HepG2 (cell line): ENCODE data around the gene PIEZO1. TPM values are rescaled to one million over a fixed set of nuclear protein-coding genes. Genes with fewer than 3 reads are reported as not detected.

Experiments used
- ATAC-seq: fragments of 200-7000 bp; cut with Tn5 transposase; 3 replicates; pipeline ENCODE4 v1.9.1; 2020; ENCODE audit warnings: mild to moderate bottlenecking, moderate library complexity
- BruUV-seq: library from RNA; stranded (reverse); fragments of 400-500 nt; replicated peaks from 2 replicates; lab custom pipeline; 2021; lab: Mats Ljungman, UMichigan
- CTCF ChIA-PET: fragments of 300-600 bp; formaldehyde crosslinking; extraction: SDS; loops from one replicate; lab custom pipeline; 2021; ENCODE audit warnings: low total read pairs, inconsistent platforms, low intra/inter-chr PET ratio; lab: Yijun Ruan, JAX
- POLR2A ChIA-PET: fragments of 350-600 bp; sonication (Branson Sonifier 250); formaldehyde crosslinking; loops from one replicate; lab custom pipeline; 2020; ENCODE audit warnings: antibody characterized with exemption, inconsistent platforms; lab: Yijun Ruan, JAX
- DNase-seq: peaks from one replicate; pipeline ENCODE4 v3.0.0-alpha.2; 2015; ENCODE audit warnings: low spot score
- FAIRE-seq: peaks from 3 replicates; lab custom pipeline; 2011; peaks lifted over from hg19 to GRCh38; lab: Jason Lieb, UNC
- H2AFZ ChIP-seq: one replicate; pipeline ENCODE4 v1.6.1; 2011; ENCODE audit warnings: low read length, inconsistent platforms
- H3K27ac ChIP-seq: fragments of 300-600 bp; 3 replicates; pipeline ENCODE4 v1.8.0; 2011; ENCODE audit warnings: mixed run types, mild to moderate bottlenecking, mixed read lengths, low read length, inconsistent platforms; ENCODE audit not compliant: insufficient read depth; ENCODE audit errors: extremely low read length
- H3K27me3 ChIP-seq, 2 experiments: fragments of 200-600 bp in 1 of 2; 2 replicates in 1 of 2; 3 replicates in 1 of 2; pipeline versions ENCODE4 v1.6.0 to v1.8.0; 2011; ENCODE audit warnings: low read length in 2 of 2, mild to moderate bottlenecking in 2 of 2, moderate library complexity in 2 of 2, inconsistent platforms in 1 of 2; ENCODE audit not compliant: insufficient read depth in 2 of 2, control insufficient read depth in 1 of 2
- H3K36me3 ChIP-seq, 2 experiments: fragments of 200-600 bp in 1 of 2; replicated peaks in 1 of 2; 2 replicates in 1 of 2; 3 replicates in 1 of 2; pipeline versions ENCODE4 v1.5.1 to v1.8.0; 2011; ENCODE audit warnings: low read length in 2 of 2, inconsistent platforms in 1 of 2; ENCODE audit not compliant: insufficient read depth in 2 of 2, control insufficient read depth in 1 of 2
- H3K4me1 ChIP-seq: 2 replicates; pipeline ENCODE4 v1.5.1; 2012; ENCODE audit warnings: low read length, inconsistent platforms; ENCODE audit not compliant: insufficient read depth
- H3K4me2 ChIP-seq: 2 replicates; pipeline ENCODE4 v1.6.0; 2011; ENCODE audit warnings: low read depth, low read length, inconsistent platforms
- H3K4me3 ChIP-seq, 3 experiments: fragments of 200-600 bp in 1 of 3; sonication (generic), shearing (Covaris generic) in 1 of 3; replicated peaks in 1 of 3; 2 replicates each; pipeline ENCODE4 v1.5.1; 2011 to 2016; ENCODE audit warnings: low read length in 3 of 3, inconsistent platforms in 2 of 3, low read depth in 2 of 3, mild to moderate bottlenecking in 2 of 3, control low read depth in 1 of 3, mixed read lengths in 1 of 3; ENCODE audit not compliant: insufficient read depth in 1 of 3
- H3K79me2 ChIP-seq: one replicate; pipeline ENCODE4 v1.6.1; 2011; ENCODE audit warnings: low read length, inconsistent platforms; ENCODE audit not compliant: insufficient read depth
- H3K9ac ChIP-seq: 2 replicates; pipeline ENCODE4 v1.6.0; 2011; ENCODE audit warnings: mild to moderate bottlenecking, low read depth, low read length, inconsistent platforms; ENCODE audit not compliant: insufficient read depth
- H3K9me3 ChIP-seq: 2 replicates; pipeline ENCODE4 v1.5.1; 2012; ENCODE audit warnings: mild to moderate bottlenecking, low read length
- H4K20me1 ChIP-seq: 2 replicates; pipeline ENCODE4 v1.6.0; 2011; ENCODE audit warnings: inconsistent platforms, mild to moderate bottlenecking, low read length, moderate library complexity; ENCODE audit not compliant: insufficient read depth
- AFF4 ChIP-seq: sonication (generic); formaldehyde crosslinking; IDR thresholded peaks from 2 replicates; pipeline ENCODE4 v1.4.0; 2020; ENCODE audit warnings: missing genetic modification reagents
- AGO2 ChIP-seq: fragments of 200-400 bp; formaldehyde crosslinking; optimal IDR thresholded peaks from 2 replicates; pipeline ENCODE3; 2017; ENCODE audit warnings: mild to moderate bottlenecking, low read depth, low read length, moderate library complexity
- HNRNPL ChIP-seq: fragments of 200-400 bp; formaldehyde crosslinking; IDR thresholded peaks from 2 replicates; pipeline ENCODE4 v1.6.1; 2017; ENCODE audit warnings: mild to moderate bottlenecking, low read depth, low read length
- WGBS: methylation state at CpG from one replicate; pipeline ENCODE4 v1.1.6; 2017; ENCODE audit warnings: low lambda C conversion rate; 5-methylcytosine and 5-hydroxymethylcytosine counted together
- in situ Hi-C: cut with HindIII; loops from 2 replicates; pipeline ENCODE4 v1.10.0; 2017; ENCODE audit warnings: low pct_unique_long_range_greater_than_20kb; ENCODE audit not compliant: extremely low pct_ligation_motif_present
- intact Hi-C: fragments of 100-400 bp; cut with micrococcal nuclease; formaldehyde crosslinking; loops from one replicate; pipeline ENCODE4 v1.10.0; 2022; ENCODE audit not compliant: unreplicated experiment
- polyA plus RNA-seq, 8 experiments: library from polyadenylated mRNA; depleted of rRNA in 3 of 8; stranded (reverse) in 7 of 8; unstranded in 1 of 8; fragments of >200 nt; fragmentation: Illumina TruSeq in 4 of 8; extraction: Trizol in 4 of 8; gene quantifications; 2 replicates each; pipeline versions ENCODE4 v1.2.1 to v1.2.3, GENCODE V29; 2011 to 2016; ENCODE audit warnings: low read depth in 4 of 8, missing spikeins in 1 of 8, mixed read lengths in 1 of 8; ENCODE audit not compliant: insufficient read depth in 1 of 8
- total RNA-seq, 5 experiments: library from RNA; depleted of rRNA; stranded (reverse); fragments of >200 nt; fragmentation: Illumina TruSeq; extraction: Trizol; gene quantifications; 2 replicates each; pipeline ENCODE4 v1.2.3, GENCODE V29; 2016; ENCODE audit warnings: low read depth in 1 of 5

The PIEZO1 gene
- total and polyA plus RNA-seq, 2 of the 13 experiments (the other 11 are each of a cell fraction or from before 2014, with no cell fraction given), result 67.9 to 85.0 TPM

- Histone ChIP-seq H3K4me2 (no peak overlapping the region), H3K4me3 (no peak overlapping the region), H3K27ac (no peak overlapping the region), H3K79me2 (peaks cover 23% of the 10 kb centered on the region), H2AFZ (no peak overlapping the region), H4K20me1 (peaks cover 29% of the 10 kb centered on the region; the same call in 1 of the 2 replicates), H3K9me3 (no peaks in the 10 kb centered on the region), H3K36me3 (peaks cover 0 to 4% of the 10 kb centered on the region in 2 experiments; a peak in 3 of 5 replicates), H3K4me1 (peaks cover 50% of the 10 kb centered on the region), H3K27me3 (no peaks in the 10 kb centered on the region), H3K9ac (no peak overlapping the region)
- POLR2A ChIA-PET, result interaction anchor here (0.6 kb wide), 1 partner anchor 26 kb away, joined by 3 read pairs; no protein-coding TSS in a partner anchor
- no peak for TF ChIP-seq AFF4
- TF ChIP-seq HNRNPL, result 0 out of 2 replicates have a peak, but pooled peaks have one; percentile 30
- peak; percentile 53 for TF ChIP-seq AGO2
- DNase-seq, result no peak
- in situ Hi-C loops, result no loop called here
- no peak for ATAC-seq
- intact Hi-C loops, result no loop called here
- FAIRE-seq, result no peak
- CTCF ChIA-PET, result no interaction called here
- WGBS, result 92% methylated on average over 19 of the region's 24 CpGs
- BruUV-seq, result no TSS peak
These were observed 16.8 kb downstream of the PIEZO1 start for GRCh38 chr16:88768071-88768783.
